Measurements from ENCODE around the gene ODAD3. TPM values are rescaled to one million over a fixed set of nuclear protein-coding genes. Genes with fewer than 3 reads are reported as not detected.

Gene ODAD3
- total and polyA plus RNA-seq, 2 experiments from 2014 or later = 0.44 to 0.54 TPM

DNA sequence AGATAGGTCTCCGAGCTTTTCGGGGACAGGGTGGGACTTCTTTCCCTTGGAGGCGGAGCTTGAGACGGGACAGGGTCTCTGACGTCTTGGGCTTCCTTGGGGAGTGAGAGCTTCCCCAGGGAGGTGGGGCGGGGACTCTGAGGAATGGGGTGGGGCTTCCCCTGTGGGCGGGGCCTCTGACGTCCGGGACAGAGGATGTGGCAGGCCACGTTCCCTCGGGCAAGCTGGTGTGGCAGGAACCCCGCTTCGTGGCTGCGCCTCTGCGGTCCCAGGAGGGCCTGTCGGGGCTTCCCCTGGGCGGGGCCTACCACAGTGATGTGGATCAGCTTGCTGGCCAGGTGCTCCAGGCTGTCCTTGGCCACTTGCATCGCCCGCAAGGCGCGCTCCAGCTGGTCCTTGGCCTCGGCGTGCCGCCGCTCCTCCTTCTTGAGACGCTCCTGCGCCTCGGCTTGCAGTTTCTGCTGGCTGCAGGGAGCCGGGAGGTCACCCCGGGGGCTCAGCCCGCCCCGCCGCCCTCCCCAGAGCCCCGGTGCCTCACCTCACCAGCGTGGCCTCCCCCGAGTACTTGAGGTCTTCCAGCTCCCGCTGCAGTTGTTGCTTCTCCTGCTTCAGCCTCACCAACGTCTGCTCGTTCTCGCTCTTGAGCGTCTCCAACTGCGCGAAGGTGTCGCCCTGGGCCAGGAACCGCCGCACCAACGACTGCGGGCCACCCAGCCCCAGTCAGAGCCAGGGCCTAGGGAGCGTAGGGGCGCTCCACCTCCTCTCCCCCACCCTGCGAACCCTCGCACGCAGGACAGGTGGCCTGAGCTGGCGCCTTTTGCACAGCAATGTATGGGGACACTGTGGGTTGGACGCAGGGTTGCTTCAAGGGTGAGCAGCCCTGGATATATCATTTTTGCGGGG lies 12.5 kb downstream of the ODAD3 start:
- in situ Hi-C loops (cut with MboI) = no loop called here
- no peaks in the 10 kb centered on the region for H3K9me3 ChIP-seq (ENCODE audit: low read depth)
- H4K20me1 ChIP-seq (ENCODE audit: insufficient read depth) = no peaks in the 10 kb centered on the region
- H3K4me2 ChIP-seq (ENCODE audit: unreplicated experiment) = peak overlapping the region; percentile 74
- no peak overlapping the region for H3K27ac ChIP-seq
- H3K4me3 ChIP-seq = peak overlapping the region; percentile 61
- peak overlapping the region; percentile 70 for H2AFZ ChIP-seq
- TF ChIP-seq EZH2 (IDR thresholded peaks at IDR 0.05; ENCODE audit: insufficient read depth, poor library complexity, severe bottlenecking) = no peak
- no peak for TF ChIP-seq EZH2phosphoT487 (IDR thresholded peaks at IDR 0.05; ENCODE audit: insufficient read depth, low read depth)
- no peaks in the 10 kb centered on the region; the same call in 1 of the 2 replicates for H3K27me3 ChIP-seq (replicated peaks; ENCODE audit: insufficient read depth)
- no peaks in the 10 kb centered on the region for H3K79me2 ChIP-seq (ENCODE audit: insufficient read depth)
- H3K9me2 ChIP-seq (ENCODE audit: insufficient read depth) = no peaks in the 10 kb centered on the region
- no peaks in the 10 kb centered on the region for H3K4me1 ChIP-seq (ENCODE audit: insufficient read depth)
- 3% methylated on average over 44 to 56 of the region's 56 CpGs for WGBS, 2 experiments (ENCODE audit: low coverage in 1 of 2, low lambda C conversion rate in 2 of 2, missing lambda C conversion rate in 2 of 2)
- no peaks in the 10 kb centered on the region for H3K36me3 ChIP-seq (ENCODE audit: low read depth)
- DNase-seq = peak; percentile 74
- H3F3A ChIP-seq (ENCODE audit: insufficient read depth) = no peaks in the 10 kb centered on the region
- peak overlapping the region; percentile 44; the same call in 1 of the 2 replicates for H3K9ac ChIP-seq

DNA sequence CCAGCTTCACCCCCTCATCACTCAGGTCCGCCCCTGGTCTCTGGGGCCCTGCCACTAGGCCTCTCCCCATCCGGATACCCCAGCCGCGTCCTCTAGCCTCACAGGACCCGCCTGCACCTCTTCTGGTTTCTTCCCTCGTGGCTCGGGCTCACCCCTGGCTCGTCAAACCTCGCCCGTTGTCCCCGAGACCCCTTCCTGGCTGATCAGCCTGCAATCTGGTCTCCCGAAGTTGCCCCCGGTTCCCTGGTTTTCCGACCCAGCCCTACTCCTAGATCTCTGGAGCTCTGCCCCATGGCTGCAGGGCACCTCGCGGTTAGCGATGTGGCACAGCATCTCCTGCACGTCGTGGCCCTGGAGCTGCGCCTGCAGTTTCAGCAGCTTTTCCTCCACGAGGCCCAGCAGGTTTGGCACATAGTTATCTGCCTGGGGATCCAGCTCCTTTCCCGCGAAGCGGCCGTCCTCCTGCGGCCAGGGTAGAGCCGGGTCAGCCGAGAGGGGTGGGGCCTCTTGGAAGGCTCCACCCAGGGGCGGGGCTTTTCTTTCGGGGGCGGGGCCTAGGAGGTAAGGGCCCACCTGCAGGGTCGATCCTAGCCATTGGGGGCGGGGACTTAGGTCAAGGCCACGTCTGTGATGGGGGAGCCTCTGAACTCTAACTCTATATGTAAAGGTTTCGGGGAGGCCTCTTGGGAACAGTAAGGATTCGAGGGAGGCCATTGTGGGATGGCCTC lies 13.4 kb downstream of the ODAD3 start:
- Histone ChIP-seq H3K27ac (no peak overlapping the region), H3K4me2 (ENCODE audit: unreplicated experiment) (peak overlapping the region; percentile 74), H3K4me3 (peak overlapping the region; percentile 61), H3K4me1 (ENCODE audit: insufficient read depth) (no peaks in the 10 kb centered on the region), H3K9me3 (ENCODE audit: low read depth) (no peaks in the 10 kb centered on the region), H2AFZ (peak overlapping the region; percentile 70), H4K20me1 (ENCODE audit: insufficient read depth) (no peaks in the 10 kb centered on the region), H3K9me2 (ENCODE audit: insufficient read depth) (no peaks in the 10 kb centered on the region), H3K36me3 (ENCODE audit: low read depth) (no peaks in the 10 kb centered on the region), H3K27me3 (replicated peaks; ENCODE audit: insufficient read depth) (no peaks in the 10 kb centered on the region; the same call in 1 of the 2 replicates), H3K79me2 (ENCODE audit: insufficient read depth) (no peaks in the 10 kb centered on the region), H3F3A (ENCODE audit: insufficient read depth) (no peaks in the 10 kb centered on the region), H3K9ac (no peak overlapping the region)
- 12 to 16% methylated on average over 34 to 36 of the region's 36 CpGs for WGBS, 2 experiments (ENCODE audit: low coverage in 1 of 2, low lambda C conversion rate in 2 of 2, missing lambda C conversion rate in 2 of 2)
- in situ Hi-C loops (cut with MboI) = no loop called here
- DNase-seq = peak; percentile 32
- TF ChIP-seq EZH2 (IDR thresholded peaks at IDR 0.05; ENCODE audit: insufficient read depth, poor library complexity, severe bottlenecking) (no peak), EZH2phosphoT487 (IDR thresholded peaks at IDR 0.05; ENCODE audit: insufficient read depth, low read depth) (no peak)

DNA sequence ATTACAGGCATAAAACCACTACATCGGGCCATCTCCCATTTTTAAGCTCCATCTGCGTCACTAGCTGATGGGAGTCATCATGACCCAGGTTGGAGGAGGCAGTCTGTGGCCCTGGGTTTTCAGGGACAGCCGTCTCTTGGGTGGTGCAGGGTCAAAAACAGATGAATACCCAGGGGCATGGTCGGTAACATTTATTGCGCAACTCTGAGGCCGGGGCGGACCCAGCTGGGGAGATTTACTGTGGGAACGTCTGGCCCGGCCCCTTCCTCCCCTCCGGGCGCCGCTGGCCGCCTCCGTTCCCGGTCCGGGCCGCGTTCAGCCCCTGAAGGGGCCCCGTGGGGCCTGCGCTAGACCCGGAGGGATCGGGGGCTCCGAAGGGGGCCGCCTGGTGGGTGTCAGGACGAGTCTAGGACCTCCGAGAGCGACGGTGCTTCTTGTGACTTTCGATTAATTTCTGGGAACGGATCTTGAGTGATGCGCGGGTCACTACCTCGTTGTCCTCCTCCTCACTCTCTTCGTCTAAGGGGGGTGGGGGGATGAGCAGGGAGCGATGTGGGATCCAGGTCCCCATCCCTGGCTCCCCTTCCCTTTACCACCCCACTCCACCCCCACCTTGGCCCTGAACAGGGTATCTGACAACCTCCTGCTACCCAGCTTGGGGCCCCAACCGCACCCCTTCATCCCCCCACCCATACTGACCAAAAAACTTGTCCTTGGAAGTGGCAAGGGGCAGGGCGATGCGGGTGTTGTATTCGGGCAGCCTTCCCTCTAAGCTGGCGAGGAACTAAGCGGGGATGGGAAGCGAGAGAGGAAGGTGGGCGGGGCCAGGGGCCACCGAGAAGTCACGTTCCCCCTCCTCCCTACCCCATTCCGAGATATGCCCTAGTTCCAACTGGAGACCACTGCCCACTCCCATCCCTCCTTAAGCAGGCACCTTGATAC lies 14.2 kb downstream of the ODAD3 start:
- in situ Hi-C loops (cut with MboI) = no loop called here
- H3K79me2 ChIP-seq (ENCODE audit: insufficient read depth) = no peaks in the 10 kb centered on the region
- DNase-seq = peak; percentile 67
- 6% methylated on average over 35 to 36 of the region's 46 CpGs for WGBS, 2 experiments (ENCODE audit: low coverage in 1 of 2, low lambda C conversion rate in 2 of 2, missing lambda C conversion rate in 2 of 2)
- H3K4me2 ChIP-seq (ENCODE audit: unreplicated experiment) = peak overlapping the region; percentile 55
- no peaks in the 10 kb centered on the region for H3K4me1 ChIP-seq (ENCODE audit: insufficient read depth)
- no peak for TF ChIP-seq EZH2phosphoT487 (IDR thresholded peaks at IDR 0.05; ENCODE audit: insufficient read depth, low read depth)
- no peak for TF ChIP-seq EZH2 (IDR thresholded peaks at IDR 0.05; ENCODE audit: insufficient read depth, poor library complexity, severe bottlenecking)
- H3K27me3 ChIP-seq (replicated peaks; ENCODE audit: insufficient read depth) = no peaks in the 10 kb centered on the region; the same call in 1 of the 2 replicates
- no peaks in the 10 kb centered on the region for H3K36me3 ChIP-seq (ENCODE audit: low read depth)
- no peaks in the 10 kb centered on the region for H3K9me3 ChIP-seq (ENCODE audit: low read depth)
- H3K4me3 ChIP-seq = peak overlapping the region; percentile 54
- H3K9me2 ChIP-seq (ENCODE audit: insufficient read depth) = no peaks in the 10 kb centered on the region
- H3F3A ChIP-seq (ENCODE audit: insufficient read depth) = no peaks in the 10 kb centered on the region
- H3K9ac ChIP-seq = peak overlapping the region; percentile 39; the same call in 1 of the 2 replicates
- no peaks in the 10 kb centered on the region for H4K20me1 ChIP-seq (ENCODE audit: insufficient read depth)
- H3K27ac ChIP-seq = no peak overlapping the region
- peak overlapping the region; percentile 70 for H2AFZ ChIP-seq
